A549 (cell line): ENCODE data around the gene CFAP73. TPM values are rescaled to one million over a fixed set of nuclear protein-coding genes. Genes with fewer than 3 reads are reported as not detected.
A peak's percentile ranks its signal among the peaks of the same experiment; 100 is the strongest.

Experiments
- ATAC-seq, 2 experiments: fragments of 200-7000 bp in 1 of 2; fragments of >200 bp in 1 of 2; cut with Nextera tagmentation in 1 of 2; cut with Tn5 transposase in 1 of 2; 3 replicates each; pipeline versions ENCODE4 v1.8.0 to v1.9.1; 2018 to 2020; ENCODE audit warnings: mild to moderate bottlenecking in 1 of 2, moderate library complexity in 1 of 2
- CTCF ChIA-PET: fragments of 300-600 bp; sonication (Branson Sonifier 250); formaldehyde crosslinking; extraction: SDS; loops from one replicate; lab custom pipeline; 2021; ENCODE audit warnings: antibody characterized with exemption, inconsistent platforms; lab: Yijun Ruan, JAX
- POLR2A ChIA-PET: fragments of 350-600 bp; formaldehyde crosslinking; extraction: SDS; loops from one replicate; lab custom pipeline; 2021; ENCODE audit warnings: antibody characterized with exemption, inconsistent platforms; lab: Yijun Ruan, JAX
- DNase-seq, 2 experiments: peaks; one replicate each; pipeline versions ENCODE4 v3.0.0 to v3.0.0-alpha.2; 2011 to 2016; ENCODE audit warnings: low read depth in 1 of 2, low spot score in 1 of 2
- FAIRE-seq: peaks from 2 replicates; lab custom pipeline; 2011; peaks lifted over from hg19 to GRCh38; lab: Jason Lieb, UNC
- H3K27ac ChIP-seq, 2 experiments: fragments of >200 bp; sonication (Bioruptor Twin); formaldehyde crosslinking; 3 replicates each; pipeline ENCODE4 v1.5.1; 2016 to 2017
- H3K4me1 ChIP-seq: fragments of >200 bp; sonication (Bioruptor Twin); formaldehyde crosslinking; 3 replicates; pipeline ENCODE4 v1.6.1; 2016
- H3K4me2 ChIP-seq: fragments of >200 bp; sonication (Bioruptor Twin); formaldehyde crosslinking; 3 replicates; pipeline ENCODE4 v1.6.1; 2016
- H3K4me3 ChIP-seq: fragments of >200 bp; sonication (Bioruptor Twin); formaldehyde crosslinking; 3 replicates; pipeline ENCODE4 v1.5.1; 2016
- H3K9me3 ChIP-seq: fragments of >200 bp; sonication (Bioruptor Twin); formaldehyde crosslinking; 3 replicates; pipeline ENCODE4 v1.6.1; 2016
- BHLHE40 ChIP-seq: IDR thresholded peaks from 2 replicates; pipeline ENCODE4 v1.6.1; 2012; ENCODE audit warnings: low read depth, low read length, inconsistent platforms
- CBX2 ChIP-seq: fragments of 200-600 bp; sonication (generic); IDR thresholded peaks from 2 replicates; pipeline ENCODE4 v1.6.1; 2016; ENCODE audit warnings: low read depth, mild to moderate bottlenecking, borderline replicate concordance
- EHMT2 ChIP-seq: fragments of 200-600 bp; sonication (generic); IDR thresholded peaks from 2 replicates; pipeline ENCODE4 v1.6.1; 2016; ENCODE audit warnings: antibody characterized with exemption, low read depth, mild to moderate bottlenecking, moderate library complexity
- ESRRA ChIP-seq: fragments of 150-350 bp; IDR thresholded peaks from 2 replicates; pipeline ENCODE4 v1.6.1; 2014; ENCODE audit warnings: mild to moderate bottlenecking, low read length, borderline replicate concordance
- FOSB ChIP-seq: fragments of 250-450 bp; sonication (Bioruptor Pico); IDR thresholded peaks from 2 replicates; pipeline ENCODE4 v1.5.0; 2020; ENCODE audit warnings: mild to moderate bottlenecking, moderate library complexity
- FOSL2 ChIP-seq, 2 experiments: fragments of 450-650 bp in 1 of 2; fragments of >200 bp in 1 of 2; sonication (Bioruptor Twin) in 1 of 2; formaldehyde crosslinking; IDR thresholded peaks; 2 replicates each; pipeline versions ENCODE4 v1.5.0 to v1.6.1; 2016 to 2020; ENCODE audit warnings: mild to moderate bottlenecking in 1 of 2, moderate library complexity in 1 of 2
- GATA3 ChIP-seq: IDR thresholded peaks from 2 replicates; pipeline ENCODE4 v1.6.1; 2012; ENCODE audit warnings: borderline replicate concordance
- JUN ChIP-seq, 2 experiments: fragments of >200 bp; sonication (Bioruptor Twin); formaldehyde crosslinking; IDR thresholded peaks; 2 replicates in 1 of 2; 3 replicates in 1 of 2; pipeline ENCODE4 v1.6.1; 2016 to 2017
- KDM1A ChIP-seq: fragments of 200-600 bp; sonication (generic); IDR thresholded peaks from 2 replicates; pipeline ENCODE4 v1.6.1; 2016; ENCODE audit warnings: low read depth, mild to moderate bottlenecking
- MAFK ChIP-seq: fragments of 450-650 bp; IDR thresholded peaks from 2 replicates; pipeline ENCODE4 v1.6.1; 2014; ENCODE audit not compliant: partially characterized antibody
- MYC ChIP-seq: IDR thresholded peaks from 2 replicates; pipeline ENCODE4 v1.6.1; 2012; ENCODE audit warnings: mild to moderate bottlenecking, inconsistent platforms, low read length, improper control_type of control experiment, borderline replicate concordance
- NPAS2 ChIP-seq: fragments of 250-450 bp; sonication (Bioruptor Pico); IDR thresholded peaks from 2 replicates; pipeline ENCODE4 v1.8.0; 2022; ENCODE audit warnings: mild to moderate bottlenecking, moderate library complexity, borderline replicate concordance
- NR3C1 ChIP-seq: fragments of >200 bp; sonication (Bioruptor Twin); formaldehyde crosslinking; IDR thresholded peaks from 3 replicates; pipeline ENCODE4 v1.6.1; 2017
- PHF8 ChIP-seq: fragments of 200-600 bp; sonication (generic); IDR thresholded peaks from 2 replicates; pipeline ENCODE4 v1.6.1; 2016; ENCODE audit warnings: low read depth, mild to moderate bottlenecking, antibody characterized with exemption, moderate library complexity, borderline replicate concordance
- POLR2AphosphoS2 ChIP-seq: conservative IDR thresholded peaks from 2 replicates; pipeline ENCODE4 v1.6.1; 2012; ENCODE audit warnings: low read length, improper control_type of control experiment, inconsistent platforms
- RCOR1 ChIP-seq: fragments of 150-350 bp; IDR thresholded peaks from 2 replicates; pipeline ENCODE4 v1.6.1; 2014; ENCODE audit warnings: antibody characterized with exemption, low read length, low read depth
- REST ChIP-seq: fragments of 200-600 bp; sonication (generic); IDR thresholded peaks from 2 replicates; pipeline ENCODE4 v1.6.1; 2016; ENCODE audit warnings: antibody characterized with exemption, mild to moderate bottlenecking, moderate library complexity
- RNF2 ChIP-seq: fragments of 200-600 bp; sonication (generic); IDR thresholded peaks from 2 replicates; pipeline ENCODE4 v1.6.1; 2016; ENCODE audit warnings: low read depth, mild to moderate bottlenecking, antibody characterized with exemption, moderate library complexity, borderline replicate concordance
- SREBF2 ChIP-seq: fragments of 450-650 bp; IDR thresholded peaks from 2 replicates; pipeline ENCODE4 v1.6.1; 2014; ENCODE audit warnings: mild to moderate bottlenecking, moderate library complexity
- ZFP36 ChIP-seq: fragments of 450-650 bp; IDR thresholded peaks from 2 replicates; pipeline ENCODE4 v1.6.1; 2014; ENCODE audit warnings: borderline replicate concordance; ENCODE audit not compliant: partially characterized antibody
- WGBS: methylation state at CpG from one replicate; pipeline ENCODE4 v1.1.6; 2017; ENCODE audit errors: missing lambda C conversion rate; 5-methylcytosine and 5-hydroxymethylcytosine counted together
- polyA plus RNA-seq, 4 experiments: library from polyadenylated mRNA; depleted of rRNA in 3 of 4; stranded (reverse); fragments of >200 nt; fragmentation: RNase III in 1 of 4; extraction: RNeasy Plus Mini Kit Qiagen cat#74134 plus additional on column Dnase treatment in 1 of 4; gene quantifications; 2 replicates in 3 of 4; 3 replicates in 1 of 4; pipeline ENCODE4 v1.2.3, GENCODE V29; 2011 to 2017
- TF ChIP-seq, protein P1 (sequence below): fragments of >200 bp; sonication (Bioruptor Twin); formaldehyde crosslinking; IDR thresholded peaks from 3 replicates; pipeline ENCODE4 v1.5.1; 2016
- TF ChIP-seq, protein P2 (sequence below): IDR thresholded peaks from 2 replicates; pipeline ENCODE4 v1.6.1; 2012; ENCODE audit warnings: low read depth, borderline replicate concordance
- TF ChIP-seq, protein P3 (sequence below): fragments of >200 bp; sonication (Bioruptor Twin); formaldehyde crosslinking; IDR thresholded peaks from 3 replicates; pipeline ENCODE4 v1.6.1; 2016

Gene CFAP73
- polyA plus RNA-seq, 2 of the 4 experiments (the other 2 are of a cell fraction), result 0.05 TPM; not detected in 1

DNA sequence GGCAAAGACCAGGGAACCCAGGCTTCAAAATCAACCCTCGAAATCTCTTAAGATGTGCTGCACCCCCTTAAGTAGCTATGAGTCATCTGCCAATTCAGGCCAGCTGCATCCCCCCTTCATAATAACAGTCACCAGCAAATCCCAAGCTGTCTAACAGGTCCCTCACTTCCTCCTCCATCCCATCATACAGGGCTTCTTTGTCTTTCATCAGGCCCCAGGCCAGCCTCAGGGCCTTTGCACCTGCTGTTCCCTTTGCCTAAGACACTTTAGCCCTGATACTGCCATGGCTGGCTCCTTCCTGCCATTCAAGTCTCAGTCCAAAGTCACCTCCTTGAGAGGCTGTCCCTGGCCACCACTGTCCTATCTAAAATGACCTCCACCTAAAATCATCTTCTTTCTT, 18.0 kb upstream of the CFAP73 start:
- no peak for ATAC-seq
- FAIRE-seq, result no peak

GRCh38 chr12:113133036-113133435, 16.5 kb upstream of the CFAP73 start:
- TF ChIP-seq BHLHE40 (no peak), RCOR1 (no peak), GATA3 (no peak)
- ATAC-seq (no peak), DNase-seq (no peak), FAIRE-seq (no peak)
- Histone ChIP-seq H3K4me3 (no peak overlapping the region), H3K9me3 (no peaks in the 10 kb centered on the region), H3K4me1 (peaks cover 18% of the 10 kb centered on the region), H3K27ac (no peak overlapping the region), H3K4me2 (no peak overlapping the region)
- ChIA-PET POLR2A (no interaction called here), CTCF (interaction anchor here (1.3 to 7.0 kb wide), 9 partner anchors 9 to 140 kb away, joined by 3 to 35 read pairs (median 7); no protein-coding TSS in a partner anchor)
- WGBS, result 61% methylated on average over 5 of the region's 6 CpGs

More for the DNA sequence above, 18.0 kb upstream of the CFAP73 start:
- Histone ChIP-seq H3K4me3 (no peak overlapping the region), H3K9me3 (no peaks in the 10 kb centered on the region), H3K4me1 (peaks cover 16% of the 10 kb centered on the region), H3K4me2 (no peak overlapping the region), H3K27ac (no peak overlapping the region)
- POLR2A ChIA-PET, result no interaction called here
- no peak for DNase-seq
- TF ChIP-seq KDM1A (peak; percentile 45; the same call in 1 of the 2 replicates), FOSL2 (IDR thresholded peaks at IDR 0.05) (no peak), FOSL2 (CRISPR knock-in tag; IDR thresholded peaks at IDR 0.05) (peak; percentile 10; the same call in 1 of the 2 replicates), POLR2AphosphoS2 (no peak)
- CTCF ChIA-PET, result interaction anchor here (0.9 to 1.9 kb wide), 8 partner anchors 11 to 42 kb away, joined by 3 to 7 read pairs (median 5); no protein-coding TSS in a partner anchor
- 80% methylated on average over 1 of the region's 1 CpG for WGBS

DNA sequence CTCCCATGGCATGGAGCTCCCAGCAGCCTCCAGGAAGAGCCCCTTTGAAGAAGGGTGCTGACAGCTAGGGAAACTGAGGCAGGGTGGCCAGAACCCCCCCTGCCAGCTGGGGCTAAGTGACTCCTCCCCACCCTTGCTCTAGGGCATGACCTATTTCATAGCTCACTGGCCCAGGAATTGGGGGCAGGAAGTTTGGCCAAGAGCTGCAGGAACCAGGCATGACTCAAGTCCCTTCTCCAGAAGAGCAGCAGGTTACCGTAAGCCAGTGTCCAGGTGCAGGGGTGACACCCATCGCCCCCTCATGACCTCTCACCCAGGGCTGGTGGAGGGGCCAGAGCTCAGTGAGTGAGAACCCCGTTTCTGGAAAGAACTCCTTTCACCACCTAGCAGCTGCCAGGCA, 15.9 kb upstream of the CFAP73 start:
- ChIA-PET POLR2A (no interaction called here), CTCF (interaction anchor here (1.2 to 7.0 kb wide), 11 partner anchors 10 to 141 kb away, joined by 3 to 35 read pairs (median 7); no protein-coding TSS in a partner anchor)
- H3K4me3 ChIP-seq, result no peak overlapping the region
- no peak overlapping the region for H3K27ac ChIP-seq
- H3K4me2 ChIP-seq, result no peak overlapping the region
- DNase-seq (no peak), ATAC-seq (no peak), FAIRE-seq (no peak)
- peaks cover 18% of the 10 kb centered on the region for H3K4me1 ChIP-seq
- WGBS, result 44% methylated on average over 2 of the region's 3 CpGs
- no peaks in the 10 kb centered on the region for H3K9me3 ChIP-seq
- TF ChIP-seq MYC (no peak), NR3C1 (no peak), ZFP36 (no peak), PHF8 (no peak), REST (no peak), POLR2AphosphoS2 (no peak), NPAS2 (no peak), SREBF2 (no peak), CBX2 (no peak), FOSB (CRISPR knock-in tag) (no peak), MAFK (no peak), EHMT2 (no peak), RNF2 (no peak), ESRRA (no peak), JUN (IDR thresholded peaks at IDR 0.05) (no peak)
- TF ChIP-seq, protein P1, sequence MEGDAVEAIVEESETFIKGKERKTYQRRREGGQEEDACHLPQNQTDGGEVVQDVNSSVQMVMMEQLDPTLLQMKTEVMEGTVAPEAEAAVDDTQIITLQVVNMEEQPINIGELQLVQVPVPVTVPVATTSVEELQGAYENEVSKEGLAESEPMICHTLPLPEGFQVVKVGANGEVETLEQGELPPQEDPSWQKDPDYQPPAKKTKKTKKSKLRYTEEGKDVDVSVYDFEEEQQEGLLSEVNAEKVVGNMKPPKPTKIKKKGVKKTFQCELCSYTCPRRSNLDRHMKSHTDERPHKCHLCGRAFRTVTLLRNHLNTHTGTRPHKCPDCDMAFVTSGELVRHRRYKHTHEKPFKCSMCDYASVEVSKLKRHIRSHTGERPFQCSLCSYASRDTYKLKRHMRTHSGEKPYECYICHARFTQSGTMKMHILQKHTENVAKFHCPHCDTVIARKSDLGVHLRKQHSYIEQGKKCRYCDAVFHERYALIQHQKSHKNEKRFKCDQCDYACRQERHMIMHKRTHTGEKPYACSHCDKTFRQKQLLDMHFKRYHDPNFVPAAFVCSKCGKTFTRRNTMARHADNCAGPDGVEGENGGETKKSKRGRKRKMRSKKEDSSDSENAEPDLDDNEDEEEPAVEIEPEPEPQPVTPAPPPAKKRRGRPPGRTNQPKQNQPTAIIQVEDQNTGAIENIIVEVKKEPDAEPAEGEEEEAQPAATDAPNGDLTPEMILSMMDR, result no peak
- TF ChIP-seq, protein P2, sequence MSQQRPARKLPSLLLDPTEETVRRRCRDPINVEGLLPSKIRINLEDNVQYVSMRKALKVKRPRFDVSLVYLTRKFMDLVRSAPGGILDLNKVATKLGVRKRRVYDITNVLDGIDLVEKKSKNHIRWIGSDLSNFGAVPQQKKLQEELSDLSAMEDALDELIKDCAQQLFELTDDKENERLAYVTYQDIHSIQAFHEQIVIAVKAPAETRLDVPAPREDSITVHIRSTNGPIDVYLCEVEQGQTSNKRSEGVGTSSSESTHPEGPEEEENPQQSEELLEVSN, result no peak
- TF ChIP-seq, protein P3, sequence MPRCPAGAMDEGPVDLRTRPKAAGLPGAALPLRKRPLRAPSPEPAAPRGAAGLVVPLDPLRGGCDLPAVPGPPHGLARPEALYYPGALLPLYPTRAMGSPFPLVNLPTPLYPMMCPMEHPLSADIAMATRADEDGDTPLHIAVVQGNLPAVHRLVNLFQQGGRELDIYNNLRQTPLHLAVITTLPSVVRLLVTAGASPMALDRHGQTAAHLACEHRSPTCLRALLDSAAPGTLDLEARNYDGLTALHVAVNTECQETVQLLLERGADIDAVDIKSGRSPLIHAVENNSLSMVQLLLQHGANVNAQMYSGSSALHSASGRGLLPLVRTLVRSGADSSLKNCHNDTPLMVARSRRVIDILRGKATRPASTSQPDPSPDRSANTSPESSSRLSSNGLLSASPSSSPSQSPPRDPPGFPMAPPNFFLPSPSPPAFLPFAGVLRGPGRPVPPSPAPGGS, result no peak
